ENCODE data around the gene PPFIA3. TPM values are rescaled to one million over a fixed set of nuclear protein-coding genes. Genes with fewer than 3 reads are reported as not detected.
A peak's percentile ranks its signal among the peaks of the same experiment; 100 is the strongest.
"Not testable (repeated sequence)": the region's sequence is repeated elsewhere in the genome, so short reads cannot be mapped to it uniquely, and the experiment has no call there.

The PPFIA3 gene
- total and polyA plus RNA-seq, 4 experiments from 2014 or later = 0.27 to 4.5 (median 2.3) TPM

GRCh38 chr19:49141352-49141751 is 22.0 kb downstream of the PPFIA3 start:
- H3K9me3 ChIP-seq (ENCODE audit: control insufficient read depth in 1 of 2, low read length in 2 of 2) = no peaks in the 10 kb centered on the region
- ChIA-PET CTCF (ENCODE audit: partially characterized antibody) (interaction anchor here (1.5 kb wide), 1 partner anchor 43 kb away, joined by 3 read pairs; no protein-coding TSS in a partner anchor), POLR2A (ENCODE audit: partially characterized antibody) (no interaction called here)
- no peaks in the 10 kb centered on the region for H3K36me3 ChIP-seq (ENCODE audit: insufficient read depth, low read length)
- H3K27ac ChIP-seq (ENCODE audit: low read depth, low read length) = no peak overlapping the region
- peaks cover 12 to 24% (median 21%) of the 10 kb centered on the region in 4 donors for H3K4me1 Mint-ChIP-seq
- peak overlapping the region in 1 of 7 donors; percentile 33 for H3K27ac Mint-ChIP-seq
- intact Hi-C loops (cut with micrococcal nuclease) = no loop called here
- H3K9me3 Mint-ChIP-seq = peaks cover 0 to 3% (median 0%) of the 10 kb centered on the region in 8 donors
- H3K4me3 Mint-ChIP-seq = peak overlapping the region in 1 of 8 donors; percentile 14
- peak in 1 of 5 donors; percentile 4 for DNase-seq
- peaks cover 7% of the 10 kb centered on the region for H3K27me3 ChIP-seq (ENCODE audit: insufficient read depth, low read length)
- peaks cover 16% of the 10 kb centered on the region for H3K4me1 ChIP-seq (ENCODE audit: insufficient read depth, low read length)
- H3K27me3 Mint-ChIP-seq = peaks cover 13 to 20% of the 10 kb centered on the region in 2 donors
- H3K4me3 ChIP-seq (ENCODE audit: low read length in 2 of 2) = no peak overlapping the region
- H3K36me3 Mint-ChIP-seq = no peaks in the 10 kb centered on the region

- H3K27me3 Mint-ChIP-seq = peaks cover 13 to 18% of the 10 kb centered on the region in 2 donors
- peak in 3 of 5 donors; percentile 22 to 49 (median 44) for DNase-seq
- no peak overlapping the region for H3K27ac ChIP-seq (ENCODE audit: low read depth, low read length)
- ChIA-PET CTCF (ENCODE audit: partially characterized antibody) (interaction anchor here (7.1 kb wide), 1 partner anchor 45 kb away, joined by 83 read pairs; no protein-coding TSS in a partner anchor), POLR2A (ENCODE audit: partially characterized antibody) (no interaction called here)
- H3K9me3 Mint-ChIP-seq = peaks cover 0 to 3% (median 0%) of the 10 kb centered on the region in 8 donors
- peaks cover 12 to 24% (median 20%) of the 10 kb centered on the region in 4 donors for H3K4me1 Mint-ChIP-seq
- H3K27me3 ChIP-seq (ENCODE audit: insufficient read depth, low read length) = peaks cover 7% of the 10 kb centered on the region
- H3K36me3 Mint-ChIP-seq = no peaks in the 10 kb centered on the region
- no peaks in the 10 kb centered on the region for H3K9me3 ChIP-seq (ENCODE audit: control insufficient read depth in 1 of 2, low read length in 2 of 2)
- no peak overlapping the region for H3K27ac Mint-ChIP-seq
- no peaks in the 10 kb centered on the region for H3K36me3 ChIP-seq (ENCODE audit: insufficient read depth, low read length)
- intact Hi-C loops (cut with micrococcal nuclease) = no loop called here
- peak overlapping the region in 1 of 2 donors; percentile 37 for H3K4me3 ChIP-seq (ENCODE audit: low read length in 2 of 2)
- peaks cover 16% of the 10 kb centered on the region for H3K4me1 ChIP-seq (ENCODE audit: insufficient read depth, low read length)
- H3K4me3 Mint-ChIP-seq = peak overlapping the region; percentile 36 to 78 (median 63)
Observed at GRCh38 chr19:49142866-49143335, 23.6 kb downstream of the PPFIA3 start.

GRCh38 chr19:49145573-49146407 is 26.4 kb downstream of the PPFIA3 start:
- no peaks in the 10 kb centered on the region for H3K36me3 ChIP-seq (ENCODE audit: insufficient read depth, low read length)
- Mint-ChIP-seq H3K27me3 (peaks cover 25 to 32% of the 10 kb centered on the region in 2 donors), H3K4me1 (peaks cover 18 to 48% (median 33%) of the 10 kb centered on the region in 4 donors), H3K9me3 (peaks cover 0 to 6% (median 0%) of the 10 kb centered on the region in 8 donors), H3K4me3 (peak overlapping the region in 5 of 8 donors; percentile 1 to 77 (median 32)), H3K36me3 (no peaks in the 10 kb centered on the region), H3K27ac (peak overlapping the region in 3 of 7 donors; percentile 51 to 71 (median 54))
- no peak overlapping the region for H3K27ac ChIP-seq (ENCODE audit: low read depth, low read length)
- POLR2A ChIA-PET (ENCODE audit: partially characterized antibody) = interaction anchor here (1.9 kb wide), 1 partner anchor 48 kb away, joined by 7 read pairs; no protein-coding TSS in a partner anchor
- H3K27me3 ChIP-seq (ENCODE audit: insufficient read depth, low read length) = peaks cover 31% of the 10 kb centered on the region
- H3K9me3 ChIP-seq (ENCODE audit: control insufficient read depth in 1 of 2, low read length in 2 of 2) = no peaks in the 10 kb centered on the region
- intact Hi-C loops (cut with micrococcal nuclease) = loop anchor here (1.0 to 2.0 kb wide), 5 partner anchors 17 to 153 kb away; partner anchors contain the start of genes C19orf73, GYS1, PPFIA3 and RUVBL2
- DNase-seq = peak; percentile 68 to 78 (median 72)
- no peak overlapping the region for H3K4me3 ChIP-seq (ENCODE audit: low read length in 2 of 2)
- H3K4me1 ChIP-seq (ENCODE audit: insufficient read depth, low read length) = peaks cover 39% of the 10 kb centered on the region
- CTCF ChIA-PET (ENCODE audit: partially characterized antibody) = interaction anchor here (0.6 to 7.1 kb wide), 18 partner anchors 10 to 524 kb away, joined by 3 to 83 read pairs (median 4); partner anchors contain the start of genes HRC, LIN7B, PPFIA3 and RUVBL2

DNA sequence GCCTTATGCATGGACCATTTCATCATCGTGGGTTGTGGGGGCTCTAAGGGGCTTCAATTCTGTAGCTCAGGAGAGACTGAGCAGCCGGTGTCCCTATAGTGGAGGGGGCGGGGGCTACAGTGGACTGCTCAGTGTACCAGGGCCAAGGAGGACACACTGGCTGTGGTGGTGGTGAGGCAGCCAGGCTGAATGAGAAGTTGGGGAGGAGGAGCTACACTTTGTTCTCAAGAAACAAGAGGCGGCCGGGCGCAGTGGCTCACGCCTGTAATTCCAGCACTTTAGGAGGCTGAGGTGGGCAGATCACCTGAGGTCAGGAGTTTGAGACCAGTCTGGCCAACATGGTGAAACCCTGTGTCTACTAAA is 27.0 kb downstream of the PPFIA3 start:
- intact Hi-C loops (cut with micrococcal nuclease) = loop anchor here (1.0 to 2.0 kb wide), 3 partner anchors 28 to 71 kb away; partner anchors contain the start of genes C19orf73 and PPFIA3
- H3K4me3 Mint-ChIP-seq = peak overlapping the region in 2 of 8 donors; percentile 31 to 73
- H3K27me3 ChIP-seq (ENCODE audit: insufficient read depth, low read length) = peaks cover 36% of the 10 kb centered on the region

GRCh38 chr19:49148044-49148682 is 28.8 kb downstream of the PPFIA3 start:
- no peaks in the 10 kb centered on the region for H3K9me3 ChIP-seq (ENCODE audit: control insufficient read depth in 1 of 2, low read length in 2 of 2)
- Mint-ChIP-seq H3K27me3 (peaks cover 30 to 45% of the 10 kb centered on the region in 2 donors), H3K27ac (peak overlapping the region in 1 of 7 donors; percentile 71), H3K4me1 (peaks cover 13 to 54% (median 26%) of the 10 kb centered on the region in 4 donors), H3K4me3 (peak overlapping the region in 4 of 8 donors; percentile 19 to 91 (median 65)), H3K9me3 (peaks cover 0 to 7% (median 0%) of the 10 kb centered on the region in 8 donors), H3K36me3 (no peaks in the 10 kb centered on the region)
- POLR2A ChIA-PET (ENCODE audit: partially characterized antibody) = interaction anchor here (0.6 to 3.3 kb wide), 2 partner anchors 31 to 794 kb away, joined by 3 to 9 read pairs; no protein-coding TSS in a partner anchor
- no peak overlapping the region for H3K4me3 ChIP-seq (ENCODE audit: low read length in 2 of 2)
- CTCF ChIA-PET (ENCODE audit: partially characterized antibody) = interaction anchor here (1.6 to 7.1 kb wide), 3 partner anchors 42 to 150 kb away, joined by 5 to 83 read pairs (median 5); no protein-coding TSS in a partner anchor
- H3K36me3 ChIP-seq (ENCODE audit: insufficient read depth, low read length) = no peaks in the 10 kb centered on the region
- H3K4me1 ChIP-seq (ENCODE audit: insufficient read depth, low read length) = peaks cover 46% of the 10 kb centered on the region
- DNase-seq = no peak
- intact Hi-C loops (cut with micrococcal nuclease) = no loop called here
- H3K27ac ChIP-seq (ENCODE audit: low read depth, low read length) = no peak overlapping the region
- peaks cover 39% of the 10 kb centered on the region for H3K27me3 ChIP-seq (ENCODE audit: insufficient read depth, low read length)

More for the DNA sequence above, 27.0 kb downstream of the PPFIA3 start:
- POLR2A ChIA-PET (ENCODE audit: partially characterized antibody) = interaction anchor here (1.9 kb wide), 1 partner anchor 48 kb away, joined by 7 read pairs; no protein-coding TSS in a partner anchor
- CTCF ChIA-PET (ENCODE audit: partially characterized antibody) = interaction anchor here (0.7 to 7.1 kb wide), 9 partner anchors 9 to 153 kb away, joined by 3 to 83 read pairs (median 5); partner anchors contain the start of genes HRC, PPFIA3 and RUVBL2
- not testable (repeated sequence) for H3K36me3 Mint-ChIP-seq; H3K9me3 Mint-ChIP-seq; H3K9me3 ChIP-seq (ENCODE audit: control insufficient read depth in 1 of 2, low read length in 2 of 2); H3K36me3 ChIP-seq (ENCODE audit: insufficient read depth, low read length); H3K27ac ChIP-seq (ENCODE audit: low read depth, low read length); DNase-seq; H3K4me3 ChIP-seq (ENCODE audit: low read length in 2 of 2)
- peaks cover 17 to 48% (median 32%) of the 10 kb centered on the region in 4 donors for H3K4me1 Mint-ChIP-seq
- peak overlapping the region in 2 of 7 donors; percentile 51 to 54 for H3K27ac Mint-ChIP-seq
- peaks cover 27 to 32% of the 10 kb centered on the region in 2 donors for H3K27me3 Mint-ChIP-seq
- H3K4me1 ChIP-seq (ENCODE audit: insufficient read depth, low read length) = peaks cover 45% of the 10 kb centered on the region

- Histone ChIP-seq H3K27me3 (ENCODE audit: insufficient read depth, low read length) (peaks cover 39% of the 10 kb centered on the region), H3K36me3 (ENCODE audit: insufficient read depth, low read length) (no peaks in the 10 kb centered on the region), H3K9me3 (ENCODE audit: control insufficient read depth in 1 of 2, low read length in 2 of 2) (no peaks in the 10 kb centered on the region), H3K27ac (ENCODE audit: low read depth, low read length) (no peak overlapping the region), H3K4me1 (ENCODE audit: insufficient read depth, low read length) (peaks cover 46% of the 10 kb centered on the region), H3K4me3 (ENCODE audit: low read length in 2 of 2) (peak overlapping the region in 1 of 2 donors; percentile 42)
- H3K4me3 Mint-ChIP-seq = peak overlapping the region; percentile 63 to 91 (median 74)
- intact Hi-C loops (cut with micrococcal nuclease) = no loop called here
- DNase-seq = peak; percentile 64 to 85 (median 69)
- no peaks in the 10 kb centered on the region for H3K36me3 Mint-ChIP-seq
- POLR2A ChIA-PET (ENCODE audit: partially characterized antibody) = interaction anchor here (3.3 kb wide), 1 partner anchor 32 kb away, joined by 9 read pairs; no protein-coding TSS in a partner anchor
- H3K4me1 Mint-ChIP-seq = peaks cover 14 to 58% (median 26%) of the 10 kb centered on the region in 4 donors
- peaks cover 0 to 6% (median 0%) of the 10 kb centered on the region in 8 donors for H3K9me3 Mint-ChIP-seq
- H3K27me3 Mint-ChIP-seq = peaks cover 36 to 53% of the 10 kb centered on the region in 2 donors
- CTCF ChIA-PET (ENCODE audit: partially characterized antibody) = interaction anchor here (0.7 to 7.1 kb wide), 4 partner anchors 43 to 151 kb away, joined by 4 to 83 read pairs (median 5); no protein-coding TSS in a partner anchor
- H3K27ac Mint-ChIP-seq = peak overlapping the region in 1 of 7 donors; percentile 71
Observed at GRCh38 chr19:49148784-49149651, 29.7 kb downstream of the PPFIA3 start.

Data from CD4-positive, alpha-beta memory T cell (primary cell).